ENCODE measurements around the gene HCST.
"Not testable (repeated sequence)": the region's sequence is repeated elsewhere in the genome, so short reads cannot be mapped to it uniquely, and the experiment has no call there.

HCST gene

GRCh38 chr19:35868172-35868822 lies 34.0 kb upstream of the HCST start, which contains the start of gene APLP1:
Gene APLP1, plus strand, starts transcription at chr19:35868574. Its CDS starts 63 bp downstream, at chr19:35868637.
- H3K36me3 ChIP-seq (ENCODE audit: insufficient read depth, low read depth, low read length) = no peaks in the 10 kb centered on the region
- H3K9ac ChIP-seq (ENCODE audit: low read depth, low read length) = peak within 1 kb of the TSS; percentile 5; the same call in 1 of the 2 replicates
- H3K9me3 ChIP-seq (ENCODE audit: insufficient read depth, low read depth, low read length) = no peaks in the 10 kb centered on the region
- no peak within 1 kb of the TSS for H3K27ac ChIP-seq (ENCODE audit: low read length)
- H3K27me3 ChIP-seq (ENCODE audit: insufficient read depth, low read length) = peaks cover 28% of the 10 kb centered on the region
- peak within 1 kb of the TSS; percentile 75 for H3K4me3 ChIP-seq (ENCODE audit: low read length)
- H3K4me1 ChIP-seq (ENCODE audit: insufficient read depth, low read length) = no peaks in the 10 kb centered on the region; the same call in 1 of the 2 replicates

- no peaks in the 10 kb centered on the region; the same call in 1 of the 2 replicates for H3K4me1 ChIP-seq (ENCODE audit: insufficient read depth, low read length)
- H3K9me3 ChIP-seq (ENCODE audit: insufficient read depth, low read depth, low read length) = no peaks in the 10 kb centered on the region
- H3K9ac ChIP-seq (ENCODE audit: low read depth, low read length) = peak overlapping the region; percentile 5; the same call in 1 of the 2 replicates
- peaks cover 28% of the 10 kb centered on the region for H3K27me3 ChIP-seq (ENCODE audit: insufficient read depth, low read length)
- no peaks in the 10 kb centered on the region for H3K36me3 ChIP-seq (ENCODE audit: insufficient read depth, low read depth, low read length)
- H3K27ac ChIP-seq (ENCODE audit: low read length) = no peak overlapping the region
- peak overlapping the region; percentile 75 for H3K4me3 ChIP-seq (ENCODE audit: low read length)
Measured at GRCh38 chr19:35868823-35869326, 33.5 kb upstream of the HCST start.

GRCh38 chr19:35869327-35870123 lies 32.8 kb upstream of the HCST start:
- Histone ChIP-seq H3K9ac (ENCODE audit: low read depth, low read length) (no peak overlapping the region; the same call in 1 of the 2 replicates), H3K27me3 (ENCODE audit: insufficient read depth, low read length) (peaks cover 28% of the 10 kb centered on the region), H3K4me3 (ENCODE audit: low read length) (peak overlapping the region; percentile 75), H3K36me3 (ENCODE audit: insufficient read depth, low read depth, low read length) (no peaks in the 10 kb centered on the region), H3K27ac (ENCODE audit: low read length) (no peak overlapping the region), H3K9me3 (ENCODE audit: insufficient read depth, low read depth, low read length) (no peaks in the 10 kb centered on the region), H3K4me1 (ENCODE audit: insufficient read depth, low read length) (no peaks in the 10 kb centered on the region; the same call in 1 of the 2 replicates)

- not testable (repeated sequence) for H3K4me1 ChIP-seq (ENCODE audit: insufficient read depth, low read length); H3K9ac ChIP-seq (ENCODE audit: low read depth, low read length); H3K36me3 ChIP-seq (ENCODE audit: insufficient read depth, low read depth, low read length); H3K27ac ChIP-seq (ENCODE audit: low read length); H3K9me3 ChIP-seq (ENCODE audit: insufficient read depth, low read depth, low read length)
- peak overlapping the region; percentile 75; the same call in 1 of the 2 replicates for H3K4me3 ChIP-seq (ENCODE audit: low read length)
- peaks cover 28% of the 10 kb centered on the region for H3K27me3 ChIP-seq (ENCODE audit: insufficient read depth, low read length)
Measured at GRCh38 chr19:35870124-35870736, 32.1 kb upstream of the HCST start.

- Histone ChIP-seq H3K4me1 (ENCODE audit: insufficient read depth, low read length) (no peaks in the 10 kb centered on the region; the same call in 1 of the 2 replicates), H3K4me3 (ENCODE audit: low read length) (peak overlapping the region; percentile 75; the same call in 1 of the 2 replicates), H3K36me3 (ENCODE audit: insufficient read depth, low read depth, low read length) (no peaks in the 10 kb centered on the region), H3K9ac (ENCODE audit: low read depth, low read length) (no peak overlapping the region), H3K9me3 (ENCODE audit: insufficient read depth, low read depth, low read length) (no peaks in the 10 kb centered on the region), H3K27ac (ENCODE audit: low read length) (no peak overlapping the region), H3K27me3 (ENCODE audit: insufficient read depth, low read length) (peaks cover 22% of the 10 kb centered on the region)
Measured at GRCh38 chr19:35870798-35871197, 31.5 kb upstream of the HCST start.

GRCh38 chr19:35871611-35872010 lies 30.7 kb upstream of the HCST start:
- Histone ChIP-seq H3K27me3 (ENCODE audit: insufficient read depth, low read length) (peaks cover 20% of the 10 kb centered on the region), H3K9me3 (ENCODE audit: insufficient read depth, low read depth, low read length) (no peaks in the 10 kb centered on the region), H3K27ac (ENCODE audit: low read length) (no peak overlapping the region), H3K4me1 (ENCODE audit: insufficient read depth, low read length) (no peaks in the 10 kb centered on the region; the same call in 1 of the 2 replicates), H3K9ac (ENCODE audit: low read depth, low read length) (no peak overlapping the region), H3K4me3 (ENCODE audit: low read length) (no peak overlapping the region), H3K36me3 (ENCODE audit: insufficient read depth, low read depth, low read length) (no peaks in the 10 kb centered on the region)

- H3K27ac ChIP-seq (ENCODE audit: low read length) = no peak overlapping the region
- peaks cover 17% of the 10 kb centered on the region for H3K27me3 ChIP-seq (ENCODE audit: insufficient read depth, low read length)
- H3K9me3 ChIP-seq (ENCODE audit: insufficient read depth, low read depth, low read length) = no peaks in the 10 kb centered on the region
- H3K4me1 ChIP-seq (ENCODE audit: insufficient read depth, low read length) = no peaks in the 10 kb centered on the region; the same call in 1 of the 2 replicates
- H3K9ac ChIP-seq (ENCODE audit: low read depth, low read length) = no peak overlapping the region
- H3K36me3 ChIP-seq (ENCODE audit: insufficient read depth, low read depth, low read length) = no peaks in the 10 kb centered on the region
- no peak overlapping the region for H3K4me3 ChIP-seq (ENCODE audit: low read length)
Measured at GRCh38 chr19:35872180-35872579, 30.1 kb upstream of the HCST start.

- peaks cover 19% of the 10 kb centered on the region for H3K27me3 ChIP-seq (ENCODE audit: insufficient read depth, low read length)
- H3K9me3 ChIP-seq (ENCODE audit: insufficient read depth, low read depth, low read length) = no peaks in the 10 kb centered on the region
- H3K9ac ChIP-seq (ENCODE audit: low read depth, low read length) = no peak overlapping the region
- H3K4me3 ChIP-seq (ENCODE audit: low read length) = no peak overlapping the region
- H3K4me1 ChIP-seq (ENCODE audit: insufficient read depth, low read length) = no peaks in the 10 kb centered on the region; the same call in 1 of the 2 replicates
- no peak overlapping the region for H3K27ac ChIP-seq (ENCODE audit: low read length)
- H3K36me3 ChIP-seq (ENCODE audit: insufficient read depth, low read depth, low read length) = no peaks in the 10 kb centered on the region
Measured at GRCh38 chr19:35874392-35874930, 27.9 kb upstream of the HCST start.

- no peaks in the 10 kb centered on the region; the same call in 1 of the 2 replicates for H3K4me1 ChIP-seq (ENCODE audit: insufficient read depth, low read length)
- H3K9ac ChIP-seq (ENCODE audit: low read depth, low read length) = no peak overlapping the region
- H3K36me3 ChIP-seq (ENCODE audit: insufficient read depth, low read depth, low read length) = no peaks in the 10 kb centered on the region
- H3K27me3 ChIP-seq (ENCODE audit: insufficient read depth, low read length) = peaks cover 21% of the 10 kb centered on the region
- H3K9me3 ChIP-seq (ENCODE audit: insufficient read depth, low read depth, low read length) = no peaks in the 10 kb centered on the region
- no peak overlapping the region for H3K4me3 ChIP-seq (ENCODE audit: low read length)
- no peak overlapping the region for H3K27ac ChIP-seq (ENCODE audit: low read length)
Measured at GRCh38 chr19:35879068-35879467, 23.3 kb upstream of the HCST start.

GRCh38 chr19:35879770-35880317 lies 22.5 kb upstream of the HCST start:
- Histone ChIP-seq H3K27me3 (ENCODE audit: insufficient read depth, low read length) (peaks cover 21% of the 10 kb centered on the region), H3K9me3 (ENCODE audit: insufficient read depth, low read depth, low read length) (no peaks in the 10 kb centered on the region), H3K4me1 (ENCODE audit: insufficient read depth, low read length) (no peaks in the 10 kb centered on the region; the same call in 1 of the 2 replicates), H3K27ac (ENCODE audit: low read length) (no peak overlapping the region), H3K9ac (ENCODE audit: low read depth, low read length) (no peak overlapping the region), H3K36me3 (ENCODE audit: insufficient read depth, low read depth, low read length) (no peaks in the 10 kb centered on the region), H3K4me3 (ENCODE audit: low read length) (no peak overlapping the region)

Measured in iPS-20b (cell line).